NCI-H2196 (cell line): Measurements from ENCODE around the gene ZNF19.

Source experiments
- DNase-seq: peaks from one replicate; lab custom pipeline; 2025; ENCODE audit not compliant: unreplicated experiment; lab: John Stamatoyannopoulos, UW

Gene ZNF19

GRCh38 chr16:71443714-71444113 lies 45.4 kb downstream of the ZNF19 start:
- DNase-seq, result no peak

GRCh38 chr16:71442051-71442440 lies 47.1 kb downstream of the ZNF19 start, which contains the start of gene TLE7:
TSS of gene TLE7 (minus strand) at chr16:71442054. CDS start at chr16:71433324, 8,730 bp downstream.
- no peak for DNase-seq

GRCh38 chr16:71441348-71442050 lies 47.6 kb downstream of the ZNF19 start:
- no peak for DNase-seq

- no peak for DNase-seq
Measured at GRCh38 chr16:71440669-71441347, 48.3 kb downstream of the ZNF19 start.

DNA sequence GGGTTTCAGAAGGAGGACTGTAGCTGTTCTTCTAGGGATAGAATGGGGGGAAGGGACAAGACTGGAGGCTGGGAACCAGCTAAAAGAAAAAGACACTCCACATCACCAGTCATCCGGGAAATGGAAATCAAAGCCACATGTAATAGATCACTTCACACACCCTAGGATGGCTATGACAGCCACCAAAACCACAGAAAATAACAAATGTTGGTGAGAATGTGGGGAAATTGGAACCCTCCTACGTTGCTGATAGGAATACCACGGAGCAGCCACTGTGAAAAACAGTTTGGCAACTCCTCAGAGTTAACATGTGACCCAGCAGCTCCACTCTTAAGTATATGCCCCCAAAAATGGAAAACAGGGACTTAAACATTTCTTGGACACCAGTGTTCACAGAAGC lies 49.6 kb downstream of the ZNF19 start:
- DNase-seq, result no peak

GRCh38 chr16:71436473-71436872 lies 52.7 kb downstream of the ZNF19 start:
- DNase-seq, result no peak

GRCh38 chr16:71432906-71433305 lies 56.2 kb downstream of the ZNF19 start:
- no peak for DNase-seq

DNA sequence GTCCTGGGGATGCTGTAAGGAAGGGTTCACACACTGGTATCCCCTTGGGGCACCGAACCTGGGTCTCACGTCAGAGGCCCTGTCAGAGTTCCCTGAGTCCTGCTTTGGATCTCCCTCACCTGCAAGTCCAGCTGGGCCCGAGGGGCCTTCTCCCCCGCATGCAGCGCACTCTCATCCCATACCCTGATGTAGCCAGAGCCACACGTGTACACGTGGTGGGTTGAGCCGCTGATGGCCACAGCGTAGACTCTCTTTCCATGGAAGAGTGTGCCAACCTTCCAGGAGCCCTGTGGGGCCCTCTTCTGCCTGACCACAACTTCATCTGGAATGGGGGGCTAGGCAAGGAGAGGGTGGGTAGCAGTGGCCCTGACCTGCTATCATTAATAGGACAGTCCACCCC lies 57.1 kb downstream of the ZNF19 start:
- DNase-seq, result no peak

DNA sequence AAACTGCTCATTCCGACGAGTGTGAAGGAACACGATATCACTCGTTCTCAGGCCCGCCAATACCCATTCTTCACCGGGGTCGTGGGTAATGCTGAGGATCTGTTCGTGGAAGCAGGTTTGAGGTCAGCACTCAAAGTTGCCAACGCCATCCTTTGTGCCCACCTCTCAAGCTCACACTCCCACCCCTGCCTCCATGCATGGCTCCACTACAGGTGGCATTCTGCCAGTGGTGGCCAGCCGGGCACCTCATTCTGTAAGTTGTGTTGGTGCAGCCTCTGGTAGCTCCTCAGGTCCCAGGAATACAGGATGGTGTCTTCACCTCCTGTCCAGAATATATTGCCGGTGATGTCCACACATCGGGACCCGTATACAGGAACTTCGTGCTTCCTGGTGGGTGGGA lies 57.9 kb downstream of the ZNF19 start:
- DNase-seq, result no peak

- no peak for DNase-seq
Measured at GRCh38 chr16:71430744-71431143, 58.4 kb downstream of the ZNF19 start.

DNA sequence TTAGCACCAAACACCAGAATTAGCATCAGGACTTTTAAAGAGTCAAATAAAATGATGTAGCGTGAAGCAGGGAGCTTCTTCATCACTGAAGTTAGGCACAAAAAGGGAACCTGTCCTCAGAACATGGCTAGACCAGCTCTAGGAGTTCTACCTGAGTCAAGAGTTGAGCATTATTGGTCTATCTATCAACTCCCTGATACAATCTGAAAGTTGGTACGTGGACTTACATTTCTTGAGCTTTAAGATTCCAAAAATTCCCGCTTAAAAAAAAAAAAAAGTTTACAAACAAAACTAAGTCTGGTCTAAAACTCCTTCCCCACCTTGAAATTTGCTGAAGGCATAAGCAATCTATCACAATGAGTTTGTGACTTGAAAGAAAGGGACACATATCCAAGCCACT lies 59.5 kb downstream of the ZNF19 start:
- DNase-seq, result no peak

DNA sequence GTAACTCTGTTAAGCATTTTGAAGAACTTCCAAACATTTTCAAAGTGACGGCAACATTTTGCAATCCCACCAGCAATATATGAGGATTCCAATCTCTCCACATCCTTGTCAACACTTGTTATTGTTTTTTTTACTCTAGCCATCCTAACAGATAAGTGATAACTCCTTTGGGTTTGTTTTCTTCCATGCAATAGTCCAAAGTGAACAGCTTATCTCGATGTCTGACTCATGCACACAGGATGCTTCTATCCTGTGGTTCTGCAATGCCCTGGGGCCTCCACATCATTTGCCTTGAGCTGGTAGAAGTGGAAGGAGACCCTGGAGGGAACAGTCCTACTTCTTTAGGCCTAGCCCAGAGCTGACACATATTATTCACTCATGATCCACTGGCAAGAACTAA lies 60.2 kb downstream of the ZNF19 start:
- DNase-seq, result no peak

- DNase-seq, result no peak
Measured at GRCh38 chr16:71428385-71428784, 60.7 kb downstream of the ZNF19 start.

DNA sequence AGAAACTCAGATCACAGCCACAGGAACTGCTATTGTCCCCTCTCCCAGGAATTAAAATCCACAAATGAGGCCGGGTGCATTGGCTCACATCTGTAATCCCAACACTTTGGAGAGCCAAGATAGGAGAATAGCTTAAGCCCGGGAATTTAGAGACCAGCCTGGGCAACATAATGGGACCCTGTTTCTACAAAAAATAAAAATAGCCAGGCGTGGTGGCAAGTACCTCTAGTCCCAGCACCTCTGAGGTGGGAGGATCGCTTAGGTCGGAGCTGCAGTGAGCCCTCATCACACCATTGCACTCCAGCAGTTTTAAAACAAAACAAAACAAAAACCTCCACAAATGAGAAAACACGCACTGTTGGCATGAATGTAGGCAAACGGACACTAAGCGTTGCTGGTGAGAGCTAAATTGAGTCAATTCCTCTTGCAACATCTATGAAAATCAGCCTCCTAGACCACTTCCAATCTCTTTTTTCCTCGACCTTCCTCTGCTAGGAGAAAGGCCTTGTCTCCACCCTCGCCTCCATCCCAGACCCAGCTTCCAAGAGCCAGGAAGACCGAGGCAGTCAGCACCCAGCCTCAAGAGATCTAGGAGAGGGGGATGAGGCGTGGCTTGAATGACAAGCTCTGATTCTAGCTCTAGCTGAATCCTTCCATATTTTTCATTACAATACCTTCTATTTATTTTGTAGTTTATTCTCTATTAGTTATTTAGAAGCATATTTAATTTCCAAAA lies 62.1 kb downstream of the ZNF19 start:
- no peak for DNase-seq

DNA sequence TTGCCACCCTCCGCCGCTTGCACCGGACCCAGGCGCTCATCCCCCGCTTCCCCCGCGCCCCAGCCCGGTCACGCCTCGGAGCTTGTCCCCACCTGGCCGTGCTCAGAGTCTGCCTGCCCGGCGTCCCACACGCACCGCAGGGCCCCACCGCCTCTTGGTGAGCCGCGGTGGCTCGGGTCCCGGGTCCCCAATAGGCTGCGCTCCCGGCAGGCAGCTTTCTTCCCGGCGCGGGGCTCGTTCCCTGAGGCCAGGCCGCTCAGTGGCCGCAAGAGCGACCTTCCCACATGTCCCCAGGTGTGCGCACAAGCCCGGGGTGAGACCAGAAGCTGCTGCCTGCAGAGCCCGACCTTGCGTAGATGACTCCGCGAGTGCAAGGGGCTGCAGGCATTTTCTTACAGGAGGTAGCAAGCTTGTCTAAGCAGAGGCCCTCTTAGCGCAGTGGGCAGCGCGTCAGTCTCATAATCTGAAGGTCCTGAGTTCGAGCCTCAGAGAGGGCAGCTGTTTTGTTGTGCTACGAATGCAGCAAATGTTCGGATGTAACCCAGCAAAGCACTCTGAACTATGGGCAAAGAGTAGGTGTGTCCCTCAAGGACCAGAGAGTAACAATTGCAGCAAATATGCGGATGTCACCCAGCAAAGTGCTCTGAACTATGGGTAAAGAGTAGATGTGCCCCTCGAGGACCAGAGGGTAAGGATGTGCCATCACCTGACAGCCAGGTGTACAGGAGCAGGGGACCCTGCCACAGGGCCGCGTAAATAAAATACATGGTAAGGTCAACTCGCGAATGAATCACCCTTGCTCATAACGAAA lies 62.9 kb downstream of the ZNF19 start:
- no peak for DNase-seq

DNA sequence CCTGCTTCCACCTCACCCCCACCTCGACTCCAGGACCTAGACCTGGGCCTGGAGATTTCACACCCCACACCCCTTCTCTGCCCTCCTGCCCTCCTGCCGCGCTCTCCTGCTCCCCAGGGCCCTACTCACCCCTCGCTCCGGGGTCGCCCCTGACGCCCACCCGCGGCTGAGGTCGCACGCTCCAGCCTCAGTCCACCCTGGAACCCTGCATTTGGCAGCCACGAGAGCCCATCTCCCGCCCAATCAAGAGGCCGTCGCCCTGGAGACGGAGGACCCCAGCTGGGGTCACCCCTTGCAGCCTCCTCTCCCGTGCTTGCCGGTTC lies 63.4 kb downstream of the ZNF19 start:
- DNase-seq, result no peak

DNA sequence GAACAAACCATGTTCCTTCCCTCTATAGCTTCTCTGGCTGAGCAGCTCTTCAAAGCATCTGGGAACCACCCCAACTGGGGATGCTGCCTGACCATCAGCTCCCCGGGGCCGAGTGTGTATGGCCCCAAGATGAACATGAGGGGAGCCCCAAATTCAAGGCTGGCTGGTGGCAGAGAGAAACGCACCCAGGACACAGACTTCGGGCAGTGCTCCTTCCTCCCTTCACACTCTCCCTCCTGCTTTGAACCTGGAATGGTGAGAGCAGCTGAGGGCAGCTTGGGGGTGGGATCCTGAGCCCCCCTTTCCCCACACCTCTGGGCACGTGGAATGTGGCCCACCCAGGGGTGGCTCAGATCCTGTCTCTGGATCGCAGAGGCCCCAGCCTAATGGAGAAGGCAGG lies 64.5 kb downstream of the ZNF19 start:
- DNase-seq, result no peak

- DNase-seq, result no peak
Measured at GRCh38 chr16:71423865-71424264, 65.3 kb downstream of the ZNF19 start.
